Kidney (tissue), 14 donors: Measurements from ENCODE around the gene FAM209A. TPM values are rescaled to one million over a fixed set of nuclear protein-coding genes. Genes with fewer than 3 reads are reported as not detected.

ENCODE experiments used
- DNase-seq, 5 donors: peaks; one replicate each; pipeline ENCODE4 v3.0.0-alpha.2; 2013 to 2020
- FAIRE-seq: peaks from 2 replicates; lab custom pipeline; 2012; peaks lifted over from hg19 to GRCh38; lab: Jason Lieb, UNC
- H3K27ac ChIP-seq, 2 donors: one replicate each; pipeline ENCODE4 v1.7.0; 2013; ENCODE audit warnings: low read depth in 2 of 2, low read length in 2 of 2, inconsistent platforms in 1 of 2
- H3K27me3 ChIP-seq: one replicate; pipeline ENCODE4 v1.7.1; 2013; ENCODE audit warnings: low read length, inconsistent platforms; ENCODE audit not compliant: control insufficient read depth, insufficient read depth
- H3K36me3 ChIP-seq, 3 donors: one replicate each; pipeline versions ENCODE4 v1.7.0 to v1.7.1; 2013; ENCODE audit warnings: low read length in 3 of 3, control low read depth in 1 of 3, inconsistent platforms in 1 of 3; ENCODE audit not compliant: insufficient read depth in 3 of 3, control insufficient read depth in 2 of 3
- H3K4me1 ChIP-seq, 3 donors: one replicate each; pipeline versions ENCODE4 v1.7.0 to v1.7.1; 2013; ENCODE audit warnings: low read length in 3 of 3, inconsistent platforms in 1 of 3, low read depth in 1 of 3; ENCODE audit not compliant: control insufficient read depth in 2 of 3, insufficient read depth in 2 of 3
- H3K4me3 ChIP-seq, 3 donors: one replicate each; pipeline versions ENCODE4 v1.7.0 to v1.8.1; 2013; ENCODE audit warnings: low read length in 3 of 3, control low read depth in 1 of 3, inconsistent platforms in 1 of 3
- H3K9ac ChIP-seq, 3 donors: one replicate each; pipeline versions ENCODE4 v1.7.0 to v1.7.1; 2013; ENCODE audit warnings: low read length in 3 of 3, control low read depth in 1 of 3, inconsistent platforms in 1 of 3
- H3K9me3 ChIP-seq, 3 donors: one replicate each; pipeline versions ENCODE4 v1.7.0 to v1.7.1; 2013; ENCODE audit warnings: low read length in 3 of 3, control low read depth in 1 of 3, inconsistent platforms in 1 of 3; ENCODE audit not compliant: control insufficient read depth in 2 of 3, insufficient read depth in 1 of 3
- intact Hi-C: fragments of 100-400 bp; cut with DNase I; formaldehyde crosslinking; loops from one replicate; pipeline ENCODE4 v1.11.1; 2022
- polyA plus RNA-seq: library from polyadenylated mRNA; stranded (reverse); fragments of 350-450 nt; fragmentation: Illumina TruSeq; extraction: RNeasy Lipid Tissue Mini Kit (QIAGEN cat#74804); gene quantifications from one replicate; pipeline ENCODE4 v1.2.3, GENCODE V29; 2014; ENCODE audit warnings: low read depth, low replicate concordance; ENCODE audit not compliant: insufficient read depth
- total RNA-seq: library from RNA; stranded (reverse); fragmentation: NEBNext Ultra II Directional; extraction: Animal tissue kit (Norgen Biotek cat#: 25700); gene quantifications from one replicate; pipeline ENCODE4 v1.2.1, GENCODE V29; 2021
- TF ChIP-seq, protein P1 (sequence below): IDR thresholded peaks from 3 replicates; pipeline ENCODE4 v1.5.1; 2012; ENCODE audit warnings: mild to moderate bottlenecking, moderate library complexity, borderline replicate concordance; ENCODE audit not compliant: insufficient read depth; ENCODE audit errors: extremely low read depth
- donor health status: control.
- donor health status: control.
- donor health status: control.
- donor health status: control.
- donor health status: control.
- donor health status: DM: yes; HTN: yes; CAD: no.
- donor health status: Normal renal cell carcinoma (clear cell type).

Gene FAM209A
- total and polyA plus RNA-seq, 2 donors from 2014 or later = 0.38 TPM; not detected in 1

DNA sequence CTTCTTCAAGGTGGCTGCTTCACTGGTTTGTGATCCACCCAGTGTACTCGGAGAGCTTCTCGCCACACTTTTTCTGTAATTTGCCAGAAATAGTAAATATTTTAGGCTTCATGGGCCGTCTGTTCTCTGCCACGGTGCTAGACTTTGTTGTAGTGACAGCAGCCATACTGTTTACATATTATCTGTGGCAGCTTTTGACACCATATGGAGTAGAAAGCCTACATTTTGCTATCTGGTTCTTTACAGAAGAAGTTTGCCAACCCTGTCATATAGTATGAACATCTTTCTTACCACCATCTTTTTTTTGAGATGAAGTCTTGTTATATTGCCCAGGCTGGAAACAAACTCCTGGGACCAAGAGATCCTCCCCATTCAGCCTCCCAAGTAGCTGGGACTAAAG is 41.0 kb downstream of the FAM209A start:
- H3K36me3 ChIP-seq = no peaks in the 10 kb centered on the region
- H3K4me3 ChIP-seq = no peak overlapping the region
- H3K27ac ChIP-seq = no peak overlapping the region
- no peaks in the 10 kb centered on the region for H3K9me3 ChIP-seq
- FAIRE-seq (no peak), DNase-seq (no peak)
- H3K9ac ChIP-seq = no peak overlapping the region
- TF ChIP-seq, protein P1, sequence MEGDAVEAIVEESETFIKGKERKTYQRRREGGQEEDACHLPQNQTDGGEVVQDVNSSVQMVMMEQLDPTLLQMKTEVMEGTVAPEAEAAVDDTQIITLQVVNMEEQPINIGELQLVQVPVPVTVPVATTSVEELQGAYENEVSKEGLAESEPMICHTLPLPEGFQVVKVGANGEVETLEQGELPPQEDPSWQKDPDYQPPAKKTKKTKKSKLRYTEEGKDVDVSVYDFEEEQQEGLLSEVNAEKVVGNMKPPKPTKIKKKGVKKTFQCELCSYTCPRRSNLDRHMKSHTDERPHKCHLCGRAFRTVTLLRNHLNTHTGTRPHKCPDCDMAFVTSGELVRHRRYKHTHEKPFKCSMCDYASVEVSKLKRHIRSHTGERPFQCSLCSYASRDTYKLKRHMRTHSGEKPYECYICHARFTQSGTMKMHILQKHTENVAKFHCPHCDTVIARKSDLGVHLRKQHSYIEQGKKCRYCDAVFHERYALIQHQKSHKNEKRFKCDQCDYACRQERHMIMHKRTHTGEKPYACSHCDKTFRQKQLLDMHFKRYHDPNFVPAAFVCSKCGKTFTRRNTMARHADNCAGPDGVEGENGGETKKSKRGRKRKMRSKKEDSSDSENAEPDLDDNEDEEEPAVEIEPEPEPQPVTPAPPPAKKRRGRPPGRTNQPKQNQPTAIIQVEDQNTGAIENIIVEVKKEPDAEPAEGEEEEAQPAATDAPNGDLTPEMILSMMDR = no peak
- intact Hi-C loops = no loop called here
- H3K27me3 ChIP-seq = no peaks in the 10 kb centered on the region
- no peaks in the 10 kb centered on the region for H3K4me1 ChIP-seq

DNA sequence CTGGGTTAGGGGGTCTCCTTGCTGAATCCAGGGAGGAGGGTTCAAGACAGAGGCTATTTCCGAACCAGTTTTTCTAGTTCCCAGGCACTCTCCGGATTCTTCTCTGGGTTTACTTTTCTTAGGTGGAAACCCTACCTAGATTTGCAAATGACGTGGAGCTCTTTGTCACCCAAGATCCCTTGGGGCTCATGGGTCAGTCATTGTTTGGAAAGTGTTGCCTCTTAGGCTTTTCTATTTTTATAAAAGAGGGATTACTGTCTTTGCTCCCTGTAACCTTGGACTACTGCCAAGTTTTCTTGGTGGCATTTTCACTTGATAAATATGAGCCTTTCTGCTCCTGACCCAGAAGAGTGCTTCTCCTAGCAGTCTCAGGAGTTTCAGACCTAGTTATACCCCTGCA is 42.1 kb downstream of the FAM209A start:
- Histone ChIP-seq H3K27ac (no peak overlapping the region), H3K9ac (no peak overlapping the region), H3K4me1 (no peaks in the 10 kb centered on the region), H3K9me3 (no peaks in the 10 kb centered on the region), H3K36me3 (no peaks in the 10 kb centered on the region), H3K27me3 (no peaks in the 10 kb centered on the region), H3K4me3 (no peak overlapping the region)
- TF ChIP-seq, protein P1 = no peak
- FAIRE-seq (no peak), DNase-seq (peak in 2 of 5 donors; percentile 32 to 47)
- intact Hi-C loops = no loop called here

DNA sequence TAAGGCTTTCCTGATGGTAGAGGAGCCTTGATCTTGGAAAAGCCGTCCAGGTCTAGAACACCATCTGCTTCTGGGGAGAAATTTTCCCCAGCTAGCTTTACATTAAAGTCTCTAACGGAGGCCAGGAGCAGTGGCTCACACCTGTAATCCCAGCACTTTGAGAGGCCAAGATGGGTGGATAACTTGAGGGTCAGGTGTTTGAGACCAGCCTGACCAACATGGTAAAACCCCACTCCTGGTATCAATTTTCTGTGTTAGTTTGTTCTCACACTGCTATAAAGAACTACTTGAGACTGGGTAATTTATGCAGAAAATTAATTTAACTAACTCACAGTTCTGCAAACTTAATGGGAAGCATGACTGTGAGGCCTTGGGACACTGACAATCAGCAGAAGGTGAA is 46.3 kb downstream of the FAM209A start:
- Histone ChIP-seq H3K4me1 (no peaks in the 10 kb centered on the region), H3K27me3 (no peaks in the 10 kb centered on the region), H3K4me3 (no peak overlapping the region), H3K9me3 (no peaks in the 10 kb centered on the region), H3K9ac (no peak overlapping the region), H3K27ac (no peak overlapping the region), H3K36me3 (no peaks in the 10 kb centered on the region)
- FAIRE-seq = no peak
- TF ChIP-seq, protein P1 = no peak
- DNase-seq = no peak
- intact Hi-C loops = no loop called here

DNA sequence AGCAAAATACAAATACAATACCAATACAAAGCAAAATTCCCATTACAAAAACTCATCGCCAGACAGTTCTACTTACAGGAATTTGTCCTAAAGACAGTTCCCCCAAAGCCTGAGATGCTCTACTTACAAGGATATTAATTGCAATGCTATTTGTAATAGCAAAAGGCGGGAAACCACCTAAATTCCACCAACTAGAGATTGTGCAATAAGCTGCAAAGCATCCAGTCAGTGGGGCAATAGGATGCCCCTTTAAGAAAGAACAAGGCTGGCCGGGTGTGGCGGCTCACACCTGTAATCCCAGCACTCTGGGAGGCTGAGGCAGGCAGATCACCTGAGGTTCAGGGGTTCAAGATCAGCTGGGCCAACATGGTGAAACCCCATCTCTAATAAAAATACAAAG is 47.6 kb downstream of the FAM209A start:
- TF ChIP-seq, protein P1 = no peak
- intact Hi-C loops = no loop called here
- Histone ChIP-seq H3K9me3 (no peaks in the 10 kb centered on the region), H3K4me3 (no peak overlapping the region), H3K4me1 (no peaks in the 10 kb centered on the region), H3K9ac (no peak overlapping the region), H3K27me3 (no peaks in the 10 kb centered on the region), H3K27ac (no peak overlapping the region), H3K36me3 (no peaks in the 10 kb centered on the region)
- FAIRE-seq = no peak
- peak in 1 of 5 donors; percentile 12 for DNase-seq
